ENCODE results near the gene SRRM3. TPM values are rescaled to one million over a fixed set of nuclear protein-coding genes. Genes with fewer than 3 reads are reported as not detected.
"Not testable (repeated sequence)": the region's sequence is repeated elsewhere in the genome, so short reads cannot be mapped to it uniquely, and the experiment has no call there.

The SRRM3 gene
- total RNA-seq, 1 donor from 2014 or later, result 0.53 TPM

GRCh38 chr7:76226878-76227423, 25.3 kb downstream of the SRRM3 start:
- not testable (repeated sequence) for DNase-seq (ENCODE audit: low read depth, low spot score)

DNA sequence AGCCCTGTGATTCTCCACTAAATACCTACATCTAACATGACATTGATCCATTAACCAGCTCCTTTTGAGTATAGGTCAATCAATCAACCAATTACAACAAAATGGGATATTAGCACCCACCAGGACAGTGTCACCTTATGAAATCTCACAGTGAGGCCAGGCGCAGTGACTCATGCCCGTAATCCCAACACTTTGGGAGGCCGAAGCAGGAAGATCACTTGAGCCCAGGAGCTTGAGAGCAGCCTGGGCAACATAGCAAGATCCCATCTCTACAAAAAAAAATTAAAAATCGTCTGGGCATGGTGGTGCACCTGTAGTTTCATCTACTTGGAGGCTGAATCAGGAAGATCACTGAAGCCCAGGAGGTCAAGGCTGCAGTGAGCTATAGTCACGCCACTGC, 28.5 kb downstream of the SRRM3 start:
- DNase-seq (ENCODE audit: low read depth, low spot score), result no peak

DNA sequence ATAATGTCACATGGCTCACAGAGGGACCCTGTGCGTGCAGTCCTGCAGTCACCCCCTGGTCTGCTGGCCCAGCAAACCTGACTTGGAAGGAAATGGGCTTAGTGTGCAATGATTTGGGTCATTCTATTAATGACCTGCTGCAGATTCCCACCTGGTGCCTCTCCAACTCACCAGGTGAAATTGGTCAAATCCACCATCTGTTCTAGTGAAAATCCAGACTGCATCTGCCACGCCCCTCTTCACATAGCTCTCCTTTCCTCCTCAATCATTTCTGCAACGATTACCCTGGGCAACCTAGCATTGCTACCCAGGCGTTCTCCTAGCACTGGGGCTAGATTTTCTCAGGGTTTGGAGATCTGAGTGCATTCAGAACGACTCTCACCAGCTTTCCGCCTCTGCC, 29.4 kb downstream of the SRRM3 start:
- no peak for DNase-seq (ENCODE audit: low read depth, low spot score)

DNA sequence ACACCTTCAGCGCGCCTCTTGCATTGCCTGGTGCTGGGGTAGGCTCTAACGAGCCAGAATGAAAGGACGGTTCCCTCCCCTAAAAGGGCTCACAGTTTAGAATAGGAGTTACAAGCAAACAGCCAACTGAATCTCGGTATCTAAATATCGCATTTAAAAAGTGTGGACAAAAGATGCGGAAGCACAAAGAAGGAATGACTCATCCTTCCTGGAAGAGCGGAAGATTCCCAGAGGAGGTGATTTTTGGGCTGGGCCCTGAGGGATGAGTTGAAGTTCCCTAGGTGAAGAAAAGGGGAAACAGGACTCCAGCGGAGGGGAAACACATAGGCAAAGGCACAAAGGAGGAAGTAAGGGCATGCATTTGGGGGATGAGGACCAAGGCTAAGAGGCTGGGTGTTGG, 29.9 kb downstream of the SRRM3 start:
- DNase-seq (ENCODE audit: low read depth, low spot score), result no peak

DNA sequence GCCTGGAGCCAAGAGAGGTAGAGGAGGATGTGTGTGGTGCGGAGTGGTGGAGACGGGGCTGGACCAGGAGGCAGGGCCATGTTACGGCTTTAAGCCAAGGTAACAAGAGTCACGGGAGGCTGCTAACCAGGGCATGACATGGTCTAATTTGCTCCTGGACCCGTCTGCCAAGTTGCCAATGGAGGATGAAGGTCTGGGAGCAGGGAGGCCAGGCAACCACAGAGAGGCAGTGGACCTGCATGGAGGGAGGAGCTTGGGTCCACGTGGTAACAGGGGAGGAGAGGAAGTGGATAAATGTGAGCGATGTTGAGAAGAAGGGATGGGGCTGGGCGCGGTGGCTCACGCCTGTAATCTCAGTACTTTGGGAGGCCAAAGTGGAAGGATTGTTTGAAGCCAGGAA, 31.0 kb downstream of the SRRM3 start:
- no peak for DNase-seq (ENCODE audit: low read depth, low spot score)

GRCh38 chr7:76233538-76234281, 32.0 kb downstream of the SRRM3 start:
- no peak for DNase-seq (ENCODE audit: low read depth, low spot score)

GRCh38 chr7:76234282-76234584, 32.5 kb downstream of the SRRM3 start:
- DNase-seq (ENCODE audit: low read depth, low spot score), result no peak

DNA sequence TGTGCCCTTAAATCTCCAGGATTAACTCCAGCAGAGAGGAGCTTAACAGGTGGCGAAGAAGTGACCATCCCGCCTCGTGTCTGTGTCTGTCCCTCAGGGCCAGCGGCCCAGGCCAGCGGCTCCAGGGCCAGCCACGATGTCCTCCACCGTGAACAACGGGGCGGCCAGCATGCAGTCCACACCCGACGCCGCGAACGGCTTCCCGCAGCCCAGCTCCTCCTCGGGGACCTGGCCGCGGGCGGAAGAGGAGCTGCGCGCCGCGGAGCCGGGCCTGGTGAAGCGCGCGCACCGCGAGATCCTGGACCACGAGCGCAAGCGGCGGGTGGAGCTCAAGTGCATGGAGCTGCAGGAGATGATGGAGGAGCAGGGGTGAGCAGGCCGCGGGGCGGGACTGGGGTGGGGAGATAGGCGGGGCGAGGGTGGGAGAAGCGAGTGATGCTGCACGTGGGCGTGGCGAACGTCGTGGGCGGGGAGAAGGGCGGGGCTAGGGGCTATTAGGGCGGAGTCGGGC, 33.3 kb downstream of the SRRM3 start:
- peak; percentile 35 for DNase-seq (ENCODE audit: low read depth, low spot score)

- no peak for DNase-seq (ENCODE audit: low read depth, low spot score)
Measured at GRCh38 chr7:76236224-76236623, 34.5 kb downstream of the SRRM3 start.

DNA sequence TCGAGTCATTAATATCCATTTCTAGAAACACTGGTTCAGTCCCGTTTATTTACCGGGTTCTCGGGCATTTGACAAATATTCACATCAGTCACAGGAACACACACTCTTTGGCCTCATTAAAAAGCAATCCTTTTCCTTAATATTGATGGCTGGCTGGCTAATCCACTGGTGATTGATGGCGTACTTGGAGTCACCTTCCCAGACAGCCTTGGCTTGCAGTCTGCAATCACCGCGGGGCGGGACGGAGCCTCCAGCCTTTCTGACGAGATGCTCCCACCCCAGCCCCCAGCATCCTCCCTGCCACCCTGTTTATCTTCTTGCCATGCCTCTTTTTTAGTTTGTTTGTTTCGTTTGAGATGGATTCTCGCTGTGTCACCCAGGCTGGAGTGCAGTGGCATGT, 36.6 kb downstream of the SRRM3 start:
- DNase-seq (ENCODE audit: low read depth, low spot score), result no peak

DNA sequence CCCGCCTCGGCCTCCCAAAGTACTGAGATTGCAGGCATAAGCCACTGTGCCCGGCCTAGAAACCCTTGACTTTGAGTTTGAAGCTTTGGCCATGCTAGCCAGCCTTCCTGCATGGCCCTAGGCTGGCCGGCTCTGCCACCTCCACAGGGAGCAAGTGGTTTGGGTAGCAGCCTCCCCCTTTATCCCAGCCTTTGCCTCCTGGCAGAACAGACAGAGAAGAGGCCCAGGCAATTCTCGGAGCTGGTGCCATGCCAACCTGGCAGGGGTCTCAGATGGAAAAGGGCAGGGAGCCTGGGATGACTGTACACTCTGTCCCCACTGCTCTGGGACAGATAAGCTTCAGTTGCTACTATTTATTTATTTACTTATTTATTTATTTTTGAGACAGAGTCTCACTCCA, 39.4 kb downstream of the SRRM3 start:
- DNase-seq (ENCODE audit: low read depth, low spot score), result no peak

- not testable (repeated sequence) for DNase-seq (ENCODE audit: low read depth, low spot score)
Measured at GRCh38 chr7:76242517-76243063, 40.9 kb downstream of the SRRM3 start.

DNA sequence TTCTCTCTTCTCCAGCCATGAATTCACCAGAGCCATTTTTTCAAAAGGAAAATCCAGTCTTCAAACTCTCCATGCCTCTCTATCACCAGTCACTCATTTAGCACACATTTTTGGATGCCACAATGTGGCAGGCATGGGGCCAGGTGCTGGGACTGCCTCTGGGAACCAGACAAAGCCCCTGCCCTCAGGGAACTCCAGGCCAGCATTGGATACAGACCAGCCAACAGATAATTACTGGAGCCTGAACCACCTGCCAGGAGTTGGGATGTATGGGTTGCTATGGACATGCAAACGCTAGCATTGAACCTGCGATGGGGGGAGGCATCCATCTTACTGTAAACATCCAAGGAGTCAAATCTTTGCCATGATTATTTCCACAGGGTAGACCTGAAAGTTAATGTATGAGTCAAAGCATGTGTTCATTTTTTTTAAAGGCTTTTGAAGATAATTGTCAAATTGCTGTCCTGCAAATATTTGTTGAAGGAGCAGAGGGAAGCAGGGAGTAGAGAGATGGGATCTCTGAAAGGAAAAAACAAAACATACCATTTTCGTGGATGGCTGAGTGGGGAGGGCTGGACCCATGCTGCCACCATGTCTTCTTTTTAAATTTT, 43.2 kb downstream of the SRRM3 start:
- DNase-seq (ENCODE audit: low read depth, low spot score), result no peak

DNA sequence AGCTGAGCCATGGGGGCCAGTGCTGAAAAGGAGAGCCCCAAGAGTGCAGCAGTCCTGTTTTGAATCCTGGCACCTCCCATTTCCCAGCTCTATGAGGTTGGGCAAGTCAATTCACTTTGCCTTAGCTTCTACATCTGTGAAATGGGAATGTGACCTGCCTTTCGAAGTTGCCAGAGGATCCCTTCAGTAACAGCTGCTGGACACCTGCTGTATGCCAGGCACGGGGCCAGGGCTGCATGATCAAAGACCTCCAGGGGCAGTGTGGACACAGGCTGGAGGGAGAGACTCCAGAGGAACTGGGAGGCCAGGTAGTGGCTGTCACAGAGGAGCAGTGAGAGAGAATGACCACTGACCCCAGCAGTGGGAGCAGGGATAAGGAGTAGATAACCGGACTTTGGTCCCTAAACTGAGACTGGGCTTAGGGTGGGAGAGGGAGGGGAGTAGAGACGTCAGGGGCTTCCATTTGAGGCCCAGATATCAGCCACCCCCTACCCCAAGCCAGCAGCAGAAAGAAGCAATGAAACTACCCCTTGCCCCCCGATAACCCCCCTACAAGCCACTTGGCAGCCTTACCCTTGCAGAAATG, 45.2 kb downstream of the SRRM3 start:
- no peak for DNase-seq (ENCODE audit: low read depth, low spot score)

- DNase-seq (ENCODE audit: low read depth, low spot score), result no peak
Measured at GRCh38 chr7:76247938-76248337, 46.2 kb downstream of the SRRM3 start.

DNA sequence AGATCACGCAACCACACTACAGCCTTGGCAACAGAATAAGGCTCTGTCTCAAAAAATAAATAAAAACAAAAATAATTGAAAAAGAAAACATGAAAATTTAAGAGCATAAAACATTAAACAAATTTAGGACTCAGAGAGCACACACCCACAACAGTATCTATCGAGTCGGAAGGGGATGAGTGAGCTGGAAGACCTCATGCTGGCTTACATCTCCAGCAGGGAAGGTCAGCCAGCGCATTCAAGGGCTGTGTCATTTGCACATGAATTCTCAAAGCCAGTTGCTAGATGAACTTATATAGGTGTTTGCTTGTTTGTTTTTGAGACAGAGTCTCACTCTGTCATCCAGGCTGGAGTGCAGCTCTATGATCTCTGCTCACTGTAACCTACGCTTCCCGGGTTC, 50.3 kb downstream of the SRRM3 start:
- no peak for DNase-seq (ENCODE audit: low read depth, low spot score)

DNA sequence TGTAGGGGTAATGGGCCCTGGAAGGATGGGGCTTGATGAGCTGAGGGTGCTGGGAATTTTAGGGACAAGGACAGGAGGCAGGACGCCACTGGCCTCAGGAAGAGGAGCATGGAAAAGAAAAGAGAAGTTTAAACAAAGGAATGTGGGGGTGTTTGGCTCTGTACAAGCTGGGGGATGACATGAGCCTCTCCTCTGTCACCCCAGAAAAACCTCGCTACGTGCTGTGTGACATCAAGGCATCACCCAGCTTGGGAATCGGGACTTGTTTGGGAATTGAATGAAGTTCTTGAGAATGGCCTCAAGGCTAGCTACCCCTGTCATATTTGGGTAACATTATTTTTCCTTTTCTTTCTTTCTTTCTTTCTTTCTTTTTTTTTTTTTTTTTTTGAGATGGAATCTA, 53.1 kb downstream of the SRRM3 start:
- DNase-seq (ENCODE audit: low read depth, low spot score), result no peak

GRCh38 chr7:76257973-76258372, 56.3 kb downstream of the SRRM3 start:
- DNase-seq (ENCODE audit: low read depth, low spot score), result no peak

GRCh38 chr7:76259124-76260093, 57.7 kb downstream of the SRRM3 start:
- DNase-seq (ENCODE audit: low read depth, low spot score), result no peak

- DNase-seq (ENCODE audit: low read depth, low spot score), result no peak
Measured at GRCh38 chr7:76260171-76260703, 58.5 kb downstream of the SRRM3 start.

GRCh38 chr7:76261329-76261728, 59.6 kb downstream of the SRRM3 start:
- no peak for DNase-seq (ENCODE audit: low read depth, low spot score)

All from pulmonary artery endothelial cell (primary cell).